Uterus (tissue), 2 donors: ENCODE data around the gene GCLC.

ENCODE experiments used
- CTCF ChIP-seq, 4 experiments: fragments of 200-600 bp in 2 of 4; fragments of 450-650 bp in 2 of 4; sonication (generic) in 2 of 4; IDR thresholded peaks; one replicate each; pipeline ENCODE4 v1.5.1; 2016 to 2019; ENCODE audit warnings: antibody characterized with exemption in 4 of 4, mild to moderate bottlenecking in 2 of 4, moderate library complexity in 1 of 4
- POLR2A ChIP-seq, 2 donors: fragments of 450-650 bp; IDR thresholded peaks; one replicate each; pipeline ENCODE4 v1.6.1; 2016; ENCODE audit warnings: antibody characterized with exemption in 2 of 2, mild to moderate bottlenecking in 1 of 2, moderate library complexity in 1 of 2

DNA sequence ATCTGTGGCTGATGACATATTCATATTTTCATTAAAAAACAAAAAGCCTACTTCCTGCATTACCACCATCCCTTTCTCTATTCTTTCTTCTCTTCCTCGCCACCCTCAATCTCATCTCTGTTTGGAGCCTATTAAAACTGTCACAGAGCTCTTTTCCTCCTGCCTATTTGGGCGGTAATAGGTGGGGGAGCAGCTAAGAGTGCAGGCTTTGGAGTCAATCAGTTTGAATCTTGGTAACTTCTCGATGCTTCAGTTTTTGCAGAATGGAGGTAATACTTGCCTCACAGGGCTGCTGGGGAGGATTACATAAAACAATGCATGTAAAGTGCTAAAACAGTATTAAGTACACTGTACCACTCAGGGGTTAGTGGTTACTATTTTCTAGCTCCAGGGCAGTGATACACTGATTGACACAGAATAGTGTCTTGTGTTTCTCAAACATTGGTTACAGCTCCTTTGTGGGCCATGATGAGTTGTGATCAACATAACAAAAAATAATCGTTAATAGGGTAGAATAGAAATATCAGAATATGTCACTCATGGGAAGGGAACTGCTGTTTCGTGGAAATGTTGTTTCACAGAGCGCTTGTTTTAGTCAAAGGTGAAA is 14.0 kb downstream of the GCLC start:
- TF ChIP-seq CTCF (IDR thresholded peaks at IDR 0.05): no peak
- TF ChIP-seq POLR2A (IDR thresholded peaks at IDR 0.05): no peak
